GM23338 (cell line): ENCODE results near the gene JAG1. TPM values are rescaled to one million over a fixed set of nuclear protein-coding genes. Genes with fewer than 3 reads are reported as not detected.

ENCODE experiments used
- ATAC-seq: fragments of 200-7000 bp; cut with Tn5 transposase; 3 replicates; pipeline ENCODE4 v1.9.1; 2020
- DNase-seq: peaks from one replicate; pipeline ENCODE4 v3.0.0-alpha.2; 2015; ENCODE audit warnings: low spot score
- H2AFZ ChIP-seq: fragments of 200-600 bp; sonication (generic); 2 replicates; pipeline ENCODE4 v1.8.0; 2016; ENCODE audit warnings: antibody characterized with exemption, mild to moderate bottlenecking, moderate library complexity
- H3F3A ChIP-seq: fragments of 200-600 bp; sonication (generic); replicated peaks from 2 replicates; pipeline ENCODE4 v1.8.0; 2017; ENCODE audit warnings: antibody characterized with exemption, mixed run types, low read depth
- H3K27ac ChIP-seq: fragments of 200-600 bp; sonication (generic); 2 replicates; pipeline ENCODE4 v1.6.1; 2016; ENCODE audit warnings: low read depth
- H3K27me3 ChIP-seq: fragments of 200-600 bp; sonication (generic); 2 replicates; pipeline ENCODE4 v1.8.0; 2016; ENCODE audit warnings: mild to moderate bottlenecking, mixed run types, moderate library complexity; ENCODE audit not compliant: insufficient read depth
- H3K36me3 ChIP-seq: fragments of 200-600 bp; sonication (generic); 2 replicates; pipeline ENCODE4 v1.8.0; 2016; ENCODE audit warnings: mild to moderate bottlenecking; ENCODE audit not compliant: insufficient read depth
- H3K4me1 ChIP-seq: fragments of 200-600 bp; sonication (generic); 2 replicates; pipeline ENCODE4 v1.8.0; 2016; ENCODE audit warnings: mild to moderate bottlenecking, moderate library complexity; ENCODE audit not compliant: insufficient read depth
- H3K4me2 ChIP-seq: fragments of 200-600 bp; sonication (generic); 2 replicates; pipeline ENCODE4 v1.7.1; 2017; ENCODE audit warnings: mixed run types
- H3K4me3 ChIP-seq: fragments of 200-600 bp; sonication (generic); 2 replicates; pipeline ENCODE4 v1.6.1; 2016; ENCODE audit warnings: mixed run types
- H3K79me2 ChIP-seq: fragments of 200-600 bp; sonication (generic); replicated peaks from 2 replicates; pipeline ENCODE4 v1.8.0; 2017; ENCODE audit warnings: mild to moderate bottlenecking; ENCODE audit not compliant: insufficient read depth
- H3K9me2 ChIP-seq: fragments of 200-600 bp; sonication (generic); 2 replicates; pipeline ENCODE4 v1.8.0; 2017; ENCODE audit not compliant: insufficient read depth
- H4K20me1 ChIP-seq: fragments of 200-600 bp; sonication (generic); replicated peaks from 2 replicates; pipeline ENCODE4 v1.8.0; 2017; ENCODE audit warnings: mild to moderate bottlenecking; ENCODE audit not compliant: insufficient read depth
- H3K27ac Mint-ChIP-seq: 2 replicates; pipeline ENCODE4 v1.8.0; 2020; ENCODE audit warnings: inconsistent platforms, mild to moderate bottlenecking, moderate library complexity, mixed read lengths
- H3K27me3 Mint-ChIP-seq: 3 replicates; pipeline ENCODE4 v1.8.0; 2022; ENCODE audit warnings: low read depth, mild to moderate bottlenecking, moderate library complexity, mixed read lengths, inconsistent platforms; ENCODE audit not compliant: insufficient read depth, poor library complexity
- H3K36me3 Mint-ChIP-seq: 3 replicates; pipeline ENCODE4 v1.8.0; 2021; ENCODE audit warnings: low read depth, mild to moderate bottlenecking, inconsistent platforms, moderate library complexity, mixed read lengths
- H3K4me1 Mint-ChIP-seq: 3 replicates; pipeline ENCODE4 v1.8.0; 2020; ENCODE audit warnings: mild to moderate bottlenecking, inconsistent platforms, mixed read lengths
- H3K4me3 Mint-ChIP-seq: 3 replicates; pipeline ENCODE4 v1.8.0; 2021; ENCODE audit warnings: moderate library complexity, mild to moderate bottlenecking, inconsistent platforms, mixed read lengths
- H3K9me3 Mint-ChIP-seq: 3 replicates; pipeline ENCODE4 v1.8.0; 2020; ENCODE audit warnings: moderate library complexity, mild to moderate bottlenecking, inconsistent platforms, mixed read lengths
- CREB1 ChIP-seq: fragments of 250-450 bp; sonication (Bioruptor Pico); IDR thresholded peaks from 2 replicates; pipeline ENCODE4 v1.5.0; 2020; ENCODE audit warnings: low read depth, mild to moderate bottlenecking, moderate library complexity
- CTCF ChIP-seq, 2 experiments: fragments of 200-600 bp in 1 of 2; sonication (generic) in 1 of 2; conservative IDR thresholded peaks; 2 replicates each; pipeline versions ENCODE4 v1.5.1 to v1.6.1; 2016 to 2017; ENCODE audit warnings: antibody characterized with exemption in 2 of 2, low read depth in 2 of 2, mild to moderate bottlenecking in 2 of 2, moderate library complexity in 1 of 2
- ETS1 ChIP-seq: IDR thresholded peaks from 2 replicates; pipeline ENCODE4 v1.6.1; 2016; ENCODE audit warnings: antibody characterized with exemption
- EZH2 ChIP-seq: fragments of 200-600 bp; sonication (generic); IDR thresholded peaks from one replicate; pipeline ENCODE4 v1.8.0; 2017; ENCODE audit warnings: antibody characterized with exemption, mild to moderate bottlenecking, low read depth; ENCODE audit not compliant: unreplicated experiment
- EZH2phosphoT487 ChIP-seq: fragments of 200-600 bp; sonication (generic); IDR thresholded peaks from one replicate; pipeline ENCODE4 v1.8.1; 2018; ENCODE audit warnings: antibody characterized with exemption; ENCODE audit not compliant: unreplicated experiment
- JUNB ChIP-seq: IDR thresholded peaks from one replicate; pipeline ENCODE4 v1.6.1; 2016; ENCODE audit warnings: antibody characterized with exemption; ENCODE audit not compliant: unreplicated experiment
- NANOG ChIP-seq: IDR thresholded peaks from 2 replicates; pipeline ENCODE4 v1.6.1; 2016; ENCODE audit warnings: antibody characterized with exemption, borderline replicate concordance
- POLR2AphosphoS5 ChIP-seq: IDR thresholded peaks from 2 replicates; pipeline ENCODE4 v1.6.1; 2016; ENCODE audit warnings: antibody characterized with exemption, low read depth
- REST ChIP-seq: IDR thresholded peaks from one replicate; pipeline ENCODE4 v1.6.1; 2018; ENCODE audit warnings: antibody characterized with exemption; ENCODE audit not compliant: unreplicated experiment
- STAT1 ChIP-seq: IDR thresholded peaks from one replicate; pipeline ENCODE4 v1.6.1; 2016; ENCODE audit warnings: antibody characterized with exemption; ENCODE audit not compliant: unreplicated experiment
- ZNF114 ChIP-seq: fragments of 250-450 bp; sonication (Bioruptor Pico); IDR thresholded peaks from 2 replicates; pipeline ENCODE4 v1.5.0; 2020; ENCODE audit warnings: mild to moderate bottlenecking, moderate library complexity
- ZNF331 ChIP-seq: fragments of 250-450 bp; sonication (Bioruptor Pico); IDR thresholded peaks from 2 replicates; pipeline ENCODE4 v1.5.0; 2020; ENCODE audit warnings: low read depth, mild to moderate bottlenecking, moderate library complexity
- polyA plus RNA-seq: library from polyadenylated mRNA; unstranded; fragments of >200 nt; fragmentation: Nextera tagmentation; extraction: Ambion mirVana; gene quantifications from 2 replicates; pipeline ENCODE4 v1.2.1, GENCODE V29; 2016
- total RNA-seq: library from RNA; depleted of rRNA; stranded (reverse); fragments of >200 nt; shearing (Covaris generic); gene quantifications from 2 replicates; pipeline ENCODE4 v1.2.3, GENCODE V29; 2014

The JAG1 gene
- total and polyA plus RNA-seq, 2 experiments from 2014 or later, result 9.7 to 46.5 TPM

- no peak overlapping the region for H2AFZ ChIP-seq
- H3K79me2 ChIP-seq, result no peaks in the 10 kb centered on the region
- no peaks in the 10 kb centered on the region for H3K4me1 ChIP-seq
- Mint-ChIP-seq H3K4me3 (no peak overlapping the region), H3K36me3 (no peaks in the 10 kb centered on the region), H3K9me3 (no peaks in the 10 kb centered on the region), H3K27ac (no peak overlapping the region), H3K27me3 (no peaks in the 10 kb centered on the region), H3K4me1 (peaks cover 4% of the 10 kb centered on the region; the same call in 2 of the 3 replicates)
- H4K20me1 ChIP-seq, result no peaks in the 10 kb centered on the region
- H3K27ac ChIP-seq, result no peak overlapping the region
- no peak overlapping the region for H3K4me3 ChIP-seq
- no peaks in the 10 kb centered on the region for H3K36me3 ChIP-seq
- no peaks in the 10 kb centered on the region for H3K27me3 ChIP-seq
- no peak overlapping the region for H3K4me2 ChIP-seq
- ATAC-seq (no peak), DNase-seq (no peak)
- TF ChIP-seq JUNB (no peak), STAT1 (no peak)
- H3F3A ChIP-seq, result no peaks in the 10 kb centered on the region
- no peaks in the 10 kb centered on the region for H3K9me2 ChIP-seq
Measured at GRCh38 chr20:10604865-10605440, 68.8 kb downstream of the JAG1 start.

GRCh38 chr20:10603971-10604864, 69.6 kb downstream of the JAG1 start:
- H3K4me3 Mint-ChIP-seq, result no peak overlapping the region
- H3K4me1 Mint-ChIP-seq, result peaks cover 4% of the 10 kb centered on the region; the same call in 2 of the 3 replicates
- H3K36me3 Mint-ChIP-seq, result no peaks in the 10 kb centered on the region
- no peak overlapping the region for H3K4me2 ChIP-seq
- H4K20me1 ChIP-seq, result no peaks in the 10 kb centered on the region
- no peaks in the 10 kb centered on the region for H3K79me2 ChIP-seq
- no peaks in the 10 kb centered on the region for H3K27me3 Mint-ChIP-seq
- no peak for TF ChIP-seq EZH2
- no peak overlapping the region for H3K4me3 ChIP-seq
- no peaks in the 10 kb centered on the region for H3F3A ChIP-seq
- H3K27me3 ChIP-seq, result no peaks in the 10 kb centered on the region
- no peaks in the 10 kb centered on the region for H3K4me1 ChIP-seq
- no peak for DNase-seq
- no peaks in the 10 kb centered on the region for H3K9me3 Mint-ChIP-seq
- H3K9me2 ChIP-seq, result no peaks in the 10 kb centered on the region
- H3K27ac ChIP-seq, result no peak overlapping the region
- peak; percentile 68; the same call in 2 of the 3 replicates for ATAC-seq
- no peaks in the 10 kb centered on the region for H3K36me3 ChIP-seq
- no peak overlapping the region for H2AFZ ChIP-seq
- H3K27ac Mint-ChIP-seq, result no peak overlapping the region

GRCh38 chr20:10603378-10603777, 70.4 kb downstream of the JAG1 start:
- Histone ChIP-seq H3K4me3 (no peak overlapping the region), H3K36me3 (no peaks in the 10 kb centered on the region), H2AFZ (no peak overlapping the region), H4K20me1 (no peaks in the 10 kb centered on the region), H3F3A (no peaks in the 10 kb centered on the region), H3K4me1 (no peaks in the 10 kb centered on the region), H3K27me3 (no peaks in the 10 kb centered on the region), H3K4me2 (no peak overlapping the region), H3K27ac (no peak overlapping the region), H3K79me2 (no peaks in the 10 kb centered on the region), H3K9me2 (no peaks in the 10 kb centered on the region)
- no peaks in the 10 kb centered on the region for H3K9me3 Mint-ChIP-seq
- H3K36me3 Mint-ChIP-seq, result no peaks in the 10 kb centered on the region
- ATAC-seq (no peak), DNase-seq (no peak)
- H3K4me3 Mint-ChIP-seq, result no peak overlapping the region
- peaks cover 4% of the 10 kb centered on the region; the same call in 2 of the 3 replicates for H3K4me1 Mint-ChIP-seq
- H3K27me3 Mint-ChIP-seq, result no peaks in the 10 kb centered on the region
- no peak overlapping the region for H3K27ac Mint-ChIP-seq
- TF ChIP-seq REST (no peak), JUNB (no peak), EZH2 (no peak), ZNF114 (CRISPR knock-in tag) (no peak), STAT1 (no peak), ETS1 (no peak), ZNF331 (CRISPR knock-in tag) (no peak), POLR2AphosphoS5 (no peak), CTCF (conservative IDR thresholded peaks at IDR 0.05; ENCODE audit: low read depth in 2 of 2) (no peak), NANOG (no peak), EZH2phosphoT487 (no peak), CREB1 (no peak)
